HL-60 (cell line): ENCODE results near the gene WFIKKN2.

ENCODE experiments used
- DNase-seq, 2 experiments: peaks; one replicate each; pipeline ENCODE4 v3.0.0-alpha.2; 2010 to 2020; ENCODE audit warnings: low read depth in 1 of 2, low spot score in 1 of 2
- H3K27ac ChIP-seq: fragments of 250-450 bp; sonication (Bioruptor Pico); replicated peaks from 2 replicates; pipeline ENCODE4 v1.5.1; 2020; ENCODE audit warnings: mild to moderate bottlenecking, moderate library complexity
- H3K27me3 ChIP-seq: fragments of 250-450 bp; sonication (Bioruptor Pico); 2 replicates; pipeline ENCODE4 v1.5.1; 2021; ENCODE audit warnings: mild to moderate bottlenecking, moderate library complexity; ENCODE audit not compliant: insufficient read depth, poor library complexity, severe bottlenecking
- H3K4me3 ChIP-seq: replicated peaks from 2 replicates; pipeline ENCODE4 v1.5.1; 2011; ENCODE audit warnings: mild to moderate bottlenecking, control low read depth, low read length; ENCODE audit not compliant: insufficient read depth
- CTCF ChIP-seq: IDR thresholded peaks from one replicate; pipeline ENCODE4 v1.5.1; 2011; ENCODE audit warnings: low read length, control low read depth, inconsistent platforms; ENCODE audit not compliant: insufficient read depth
- GABPA ChIP-seq: IDR thresholded peaks from 2 replicates; pipeline ENCODE4 v1.6.1; 2012; ENCODE audit warnings: low read depth
- POLR2AphosphoS5 ChIP-seq: IDR thresholded peaks from 2 replicates; pipeline ENCODE4 v1.6.1; 2012; ENCODE audit warnings: low read depth
- REST ChIP-seq: IDR thresholded peaks from 2 replicates; pipeline ENCODE4 v1.6.1; 2012; ENCODE audit warnings: low read depth; ENCODE audit not compliant: insufficient replicate concordance
- SPI1 ChIP-seq: IDR thresholded peaks from 2 replicates; pipeline ENCODE4 v1.6.1; 2012; ENCODE audit warnings: low read depth, mild to moderate bottlenecking, borderline replicate concordance

WFIKKN2 gene

GRCh38 chr17:50865868-50866260 lies 30.5 kb downstream of the WFIKKN2 start:
- Histone ChIP-seq H3K27ac (peak overlapping the region; percentile 99), H3K4me3 (peak overlapping the region; percentile 73)
- TF ChIP-seq POLR2AphosphoS5 (no peak), GABPA (no peak), SPI1 (no peak), CTCF (no peak), REST (no peak)

GRCh38 chr17:50866261-50866949 lies 31.0 kb downstream of the WFIKKN2 start, which contains the start of gene TOB1:
TSS of gene TOB1 (minus strand) at chr17:50866354. CDS start at chr17:50864017, 2,337 bp downstream.
- H3K27me3 ChIP-seq = no peaks in the 10 kb centered on the region
- DNase-seq = peak; percentile 91 to 98
- H3K4me3 ChIP-seq = peak within 1 kb of the TSS; percentile 73
- no peak for TF ChIP-seq GABPA
- TF ChIP-seq REST = peak; percentile 77
- TF ChIP-seq POLR2AphosphoS5 = peak; percentile 98
- no peak for TF ChIP-seq SPI1
- no peak for TF ChIP-seq CTCF
- peak within 1 kb of the TSS; percentile 99 for H3K27ac ChIP-seq

More at GRCh38 chr17:50865868-50866260, 30.5 kb downstream of the WFIKKN2 start:
- H3K27me3 ChIP-seq = no peaks in the 10 kb centered on the region
- DNase-seq = no peak

GRCh38 chr17:50866950-50867362 lies 31.6 kb downstream of the WFIKKN2 start:
- Histone ChIP-seq H3K27ac (peak overlapping the region; percentile 99), H3K27me3 (no peaks in the 10 kb centered on the region), H3K4me3 (peak overlapping the region; percentile 44)
- TF ChIP-seq GABPA (peak; percentile 27; the same call in 1 of the 2 replicates), REST (peak; percentile 60), POLR2AphosphoS5 (peak; percentile 63), CTCF (no peak), SPI1 (no peak)
- peak in 1 of 2 experiments; percentile 70 for DNase-seq
